ENCODE results near the gene CHKB.
"Not testable (repeated sequence)": the region's sequence is repeated elsewhere in the genome, so short reads cannot be mapped to it uniquely, and the experiment has no call there.

The CHKB gene

GRCh38 chr22:50612168-50612527 is 29.5 kb upstream of the CHKB start:
- DNase-seq (ENCODE audit: low read depth, low spot score): no peak

GRCh38 chr22:50611341-50612060 is 28.9 kb upstream of the CHKB start:
- no peak for DNase-seq (ENCODE audit: low read depth, low spot score)

- DNase-seq (ENCODE audit: low read depth, low spot score): no peak
Measured at GRCh38 chr22:50610581-50610980, 27.9 kb upstream of the CHKB start.

GRCh38 chr22:50610041-50610451 is 27.4 kb upstream of the CHKB start:
- DNase-seq (ENCODE audit: low read depth, low spot score): no peak

GRCh38 chr22:50609599-50609998 is 26.9 kb upstream of the CHKB start:
- no peak for DNase-seq (ENCODE audit: low read depth, low spot score)

GRCh38 chr22:50608996-50609395 is 26.3 kb upstream of the CHKB start:
- no peak for DNase-seq (ENCODE audit: low read depth, low spot score)

GRCh38 chr22:50608058-50608840 is 25.6 kb upstream of the CHKB start:
- DNase-seq (ENCODE audit: low read depth, low spot score): not testable (repeated sequence)

GRCh38 chr22:50607659-50608020 is 25.0 kb upstream of the CHKB start:
- DNase-seq (ENCODE audit: low read depth, low spot score): no peak

- no peak for DNase-seq (ENCODE audit: low read depth, low spot score)
Measured at GRCh38 chr22:50606946-50607658, 24.5 kb upstream of the CHKB start.

- DNase-seq (ENCODE audit: low read depth, low spot score): no peak
Measured at GRCh38 chr22:50606165-50606945, 23.7 kb upstream of the CHKB start.

GRCh38 chr22:50605613-50606074 is 23.0 kb upstream of the CHKB start:
- DNase-seq (ENCODE audit: low read depth, low spot score): no peak

- no peak for DNase-seq (ENCODE audit: low read depth, low spot score)
Measured at GRCh38 chr22:50605002-50605612, 22.5 kb upstream of the CHKB start.

- no peak for DNase-seq (ENCODE audit: low read depth, low spot score)
Measured at GRCh38 chr22:50604256-50605001, 21.8 kb upstream of the CHKB start.

- DNase-seq (ENCODE audit: low read depth, low spot score): no peak
Measured at GRCh38 chr22:50603511-50604255, 21.0 kb upstream of the CHKB start.

- DNase-seq (ENCODE audit: low read depth, low spot score): no peak
Measured at GRCh38 chr22:50602338-50602700, 19.7 kb upstream of the CHKB start.

- DNase-seq (ENCODE audit: low read depth, low spot score): no peak
Measured at GRCh38 chr22:50601669-50602337, 19.2 kb upstream of the CHKB start.

GRCh38 chr22:50600967-50601668 is 18.5 kb upstream of the CHKB start:
- DNase-seq (ENCODE audit: low read depth, low spot score): no peak

- DNase-seq (ENCODE audit: low read depth, low spot score): no peak
Measured at GRCh38 chr22:50600538-50600937, 17.9 kb upstream of the CHKB start, which contains the start of gene MAPK8IP2. Gene MAPK8IP2 (plus strand): TSS chr22:50600793. CDS start chr22:50600819, 26 bp downstream.
